Fibroblast of the conjunctiva (primary cell): ENCODE measurements around the gene TRIM62.

Source experiments
- DNase-seq: peaks from one replicate; pipeline ENCODE4 v3.0.0-alpha.2; 2010; ENCODE audit warnings: low read depth

TRIM62 gene

DNA sequence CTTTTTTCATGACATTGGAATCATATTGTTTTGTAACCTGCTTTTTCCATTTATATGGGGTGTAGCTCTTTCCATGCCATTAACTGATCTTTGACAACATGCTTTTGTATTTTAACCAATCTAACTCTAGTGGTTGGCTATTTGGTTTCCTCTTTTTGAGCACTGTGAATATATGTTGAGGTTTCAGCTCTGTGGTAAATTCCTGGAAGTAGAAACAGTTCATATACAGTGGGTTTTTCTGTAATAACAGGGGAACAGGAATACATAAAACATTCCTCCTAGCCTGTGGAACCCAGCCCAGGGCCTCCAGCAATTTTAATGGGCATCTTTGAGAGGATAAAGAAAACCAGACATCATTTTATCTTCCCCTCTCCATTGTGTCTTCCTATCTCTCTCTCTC is 83.5 kb downstream of the TRIM62 start:
- no peak for DNase-seq

- DNase-seq, result no peak
Observed at GRCh38 chr1:33097762-33098161, 84.1 kb downstream of the TRIM62 start.

GRCh38 chr1:33097137-33097611 is 84.7 kb downstream of the TRIM62 start:
- DNase-seq, result no peak

GRCh38 chr1:33096363-33097005 is 85.4 kb downstream of the TRIM62 start:
- DNase-seq, result no peak
